ENCODE measurements around the gene ARG2.

ARG2 gene

GRCh38 chr14:67694791-67695393 lies 75.2 kb downstream of the ARG2 start:
- FAIRE-seq: no peak

DNA sequence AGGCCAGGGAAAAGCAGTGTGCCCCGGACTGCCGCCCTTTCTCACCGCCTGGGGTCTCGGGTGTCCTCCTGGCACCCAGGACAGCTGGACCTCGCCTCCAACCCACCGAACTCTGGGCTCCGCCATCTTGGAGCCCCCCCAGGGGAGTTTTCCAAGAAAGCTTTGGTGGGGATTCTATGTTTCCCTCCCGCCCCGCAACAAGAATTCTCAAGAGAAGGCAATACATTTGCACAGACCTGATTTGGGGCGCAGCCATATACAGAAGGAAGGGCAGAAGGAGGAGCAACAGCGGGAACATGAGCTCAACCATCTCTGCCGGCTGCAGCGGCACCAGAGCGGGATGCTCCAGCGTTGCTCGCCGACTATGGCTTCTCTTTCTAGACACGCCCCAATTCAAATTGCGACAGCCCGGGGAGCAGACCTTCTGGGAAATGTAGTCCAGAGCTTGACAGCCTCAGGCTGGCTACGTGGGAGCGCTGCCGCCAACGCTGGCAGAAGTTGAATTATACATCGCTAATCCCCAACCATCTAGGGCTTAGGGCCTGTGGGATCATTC lies 75.8 kb downstream of the ARG2 start, which contains the start of gene RDH11:
RDH11 (minus strand) TSS at position 371 of the 556 bp plus-strand sequence; CDS start at position 310, 61 bp downstream.
- no peak for FAIRE-seq

DNA sequence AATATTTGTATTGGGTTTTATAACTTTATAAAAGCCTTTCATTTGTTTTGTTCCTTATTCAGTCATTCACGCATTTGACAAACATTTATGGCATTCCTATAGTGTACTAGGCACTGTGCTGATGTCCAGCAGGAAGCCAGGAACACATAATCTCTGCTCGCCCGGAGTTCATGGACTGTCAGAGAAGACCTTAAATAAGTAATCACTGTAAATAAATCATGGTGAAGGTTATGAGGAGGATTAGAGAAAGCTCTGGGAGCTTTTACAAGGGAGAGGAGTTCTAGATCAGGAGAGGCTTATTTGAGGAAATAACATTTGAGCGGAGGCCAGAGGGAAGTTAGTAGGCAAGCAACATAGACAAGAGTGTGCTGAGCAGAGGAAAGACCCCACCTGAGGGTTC lies 77.3 kb downstream of the ARG2 start:
- FAIRE-seq: no peak

- no peak for FAIRE-seq
Observed at GRCh38 chr14:67698179-67698578, 78.5 kb downstream of the ARG2 start.

All from colon (tissue), 2 donors.